Neural cell (in vitro differentiated cells): Measurements from ENCODE around the gene HOXC13. TPM values are rescaled to one million over a fixed set of nuclear protein-coding genes. Genes with fewer than 3 reads are reported as not detected.

ENCODE experiments used
- H2AFZ ChIP-seq: fragments of 200-600, 300-800 bp; sonication (generic), shearing (Covaris generic); 2 replicates; pipeline ENCODE4 v1.6.0; 2014; ENCODE audit warnings: low read depth, mild to moderate bottlenecking, antibody characterized with exemption, low read length, moderate library complexity
- H3F3A ChIP-seq: fragments of 200-600 bp; shearing (Covaris generic); 2 replicates; pipeline ENCODE4 v1.6.1; 2016; ENCODE audit warnings: mild to moderate bottlenecking, moderate library complexity, mixed read lengths, antibody characterized with exemption, low read length; ENCODE audit not compliant: insufficient read depth, poor library complexity, severe bottlenecking
- H3K27ac ChIP-seq: fragments of 200-600, 300-800 bp; sonication (generic), shearing (Covaris generic); 2 replicates; pipeline ENCODE4 v1.5.1; 2014; ENCODE audit warnings: mild to moderate bottlenecking, low read length, moderate library complexity
- H3K27me3 ChIP-seq: fragments of 300-800, 200-600 bp; sonication (generic), shearing (Covaris generic); 2 replicates; pipeline ENCODE4 v1.6.0; 2014; ENCODE audit warnings: mild to moderate bottlenecking, low read depth, low read length, moderate library complexity; ENCODE audit not compliant: insufficient read depth
- H3K36me3 ChIP-seq: fragments of 300-800, 200-600 bp; sonication (generic), shearing (Covaris generic); 2 replicates; pipeline ENCODE4 v1.5.1; 2014; ENCODE audit warnings: mild to moderate bottlenecking, antibody characterized with exemption, low read length, moderate library complexity; ENCODE audit not compliant: insufficient read depth
- H3K4me2 ChIP-seq: fragments of 300-800, 200-600 bp; sonication (generic), shearing (Covaris generic); 2 replicates; pipeline ENCODE4 v1.6.0; 2014; ENCODE audit warnings: mild to moderate bottlenecking, low read length
- H3K4me3 ChIP-seq: fragments of 300-800, 200-600 bp; sonication (generic), shearing (Covaris generic); 2 replicates; pipeline ENCODE4 v1.5.1; 2014; ENCODE audit warnings: mild to moderate bottlenecking, low read length, moderate library complexity
- H3K79me2 ChIP-seq: fragments of 200-600 bp; shearing (Covaris generic); replicated peaks from 2 replicates; pipeline ENCODE4 v1.6.0; 2014; ENCODE audit warnings: mild to moderate bottlenecking, low read length, moderate library complexity; ENCODE audit not compliant: insufficient read depth
- H3K9ac ChIP-seq: fragments of 300-800, 200-600 bp; sonication (generic), shearing (Covaris generic); 2 replicates; pipeline ENCODE4 v1.6.1; 2016; ENCODE audit warnings: mild to moderate bottlenecking, low read length, mixed read lengths
- H3K9me2 ChIP-seq: fragments of 200-600 bp; shearing (Covaris generic); 2 replicates; pipeline ENCODE4 v1.6.1; 2016; ENCODE audit warnings: mild to moderate bottlenecking, low read length, mixed read lengths; ENCODE audit not compliant: insufficient read depth
- H3K9me3 ChIP-seq: fragments of 200-600, 300-800 bp; sonication (generic), shearing (Covaris generic); 2 replicates; pipeline ENCODE4 v1.6.1; 2016; ENCODE audit warnings: mild to moderate bottlenecking, mixed run types, low read length, moderate library complexity, mixed read lengths
- H4K20me1 ChIP-seq: fragments of 200-600 bp; shearing (Covaris generic); 2 replicates; pipeline ENCODE4 v1.6.1; 2016; ENCODE audit warnings: mild to moderate bottlenecking, mixed run types; ENCODE audit not compliant: insufficient read depth
- CTCF ChIP-seq: fragments of 450-650 bp; IDR thresholded peaks from 2 replicates; pipeline ENCODE4 v1.5.1; 2014; ENCODE audit warnings: antibody characterized with exemption, mild to moderate bottlenecking, moderate library complexity; ENCODE audit not compliant: poor library complexity, severe bottlenecking
- EP300 ChIP-seq: fragments of 450-650 bp; conservative IDR thresholded peaks from 2 replicates; pipeline ENCODE4 v1.6.1; 2014; ENCODE audit warnings: antibody characterized with exemption, mild to moderate bottlenecking, moderate library complexity; ENCODE audit not compliant: poor library complexity, severe bottlenecking
- EZH2 ChIP-seq: fragments of 200-600, 300-800 bp; shearing (Covaris generic), sonication (generic); IDR thresholded peaks from 2 replicates; pipeline ENCODE4 v1.6.1; 2014; ENCODE audit warnings: antibody characterized with exemption, low read length, borderline replicate concordance, mild to moderate bottlenecking; ENCODE audit not compliant: insufficient read depth, poor library complexity, severe bottlenecking
- MXI1 ChIP-seq: fragments of 450-650 bp; conservative IDR thresholded peaks from 2 replicates; pipeline ENCODE4 v1.6.1; 2014; ENCODE audit warnings: antibody characterized with exemption, mild to moderate bottlenecking; ENCODE audit not compliant: poor library complexity, severe bottlenecking
- POLR2AphosphoS5 ChIP-seq: IDR thresholded peaks from 2 replicates; pipeline ENCODE4 v1.6.1; 2012
- RAD21 ChIP-seq: fragments of 450-650 bp; conservative IDR thresholded peaks from 2 replicates; pipeline ENCODE4 v1.6.1; 2014; ENCODE audit warnings: antibody characterized with exemption, mild to moderate bottlenecking, moderate library complexity
- REST ChIP-seq: IDR thresholded peaks from 2 replicates; pipeline ENCODE4 v1.6.1; 2012; ENCODE audit warnings: borderline replicate concordance
- SMC3 ChIP-seq: fragments of 450-650 bp; conservative IDR thresholded peaks from 2 replicates; pipeline ENCODE4 v1.6.1; 2014; ENCODE audit warnings: antibody characterized with exemption, mild to moderate bottlenecking, moderate library complexity; ENCODE audit not compliant: poor library complexity
- TAF1 ChIP-seq: IDR thresholded peaks from 2 replicates; pipeline ENCODE4 v1.6.1; 2012; ENCODE audit warnings: low read depth
- polyA plus RNA-seq: library from polyadenylated mRNA; depleted of rRNA; stranded (reverse); fragments of >200 nt; gene quantifications from 2 replicates; pipeline ENCODE4 v1.2.3, GENCODE V29; 2014

Gene HOXC13
- polyA plus RNA-seq, 1 donor from 2014 or later = not detected

- H3F3A ChIP-seq = no peaks in the 10 kb centered on the region
- no peaks in the 10 kb centered on the region for H3K9me2 ChIP-seq
- no peaks in the 10 kb centered on the region for H4K20me1 ChIP-seq
- no peaks in the 10 kb centered on the region for H3K79me2 ChIP-seq
- H3K4me2 ChIP-seq = no peak overlapping the region
- H3K36me3 ChIP-seq = no peaks in the 10 kb centered on the region
- H3K9ac ChIP-seq = no peak overlapping the region
- H2AFZ ChIP-seq = no peak overlapping the region
- no peaks in the 10 kb centered on the region for H3K9me3 ChIP-seq
- no peak overlapping the region for H3K27ac ChIP-seq
- H3K27me3 ChIP-seq = peaks cover 100% of the 10 kb centered on the region
- TF ChIP-seq EP300 = no peak
- TF ChIP-seq EZH2 = no peak
- no peak for TF ChIP-seq POLR2AphosphoS5
- no peak for TF ChIP-seq SMC3
- no peak for TF ChIP-seq REST
- no peak for TF ChIP-seq CTCF
- TF ChIP-seq MXI1 = no peak
- TF ChIP-seq RAD21 = no peak
- no peak for TF ChIP-seq TAF1
- no peak overlapping the region for H3K4me3 ChIP-seq
Observed at GRCh38 chr12:53948650-53949593, 10.3 kb downstream of the HOXC13 start.

GRCh38 chr12:53949631-53950436 lies 11.2 kb downstream of the HOXC13 start:
- Histone ChIP-seq H3K9ac (no peak overlapping the region), H3F3A (no peaks in the 10 kb centered on the region), H3K9me3 (no peaks in the 10 kb centered on the region), H3K27ac (no peak overlapping the region), H3K36me3 (no peaks in the 10 kb centered on the region), H3K27me3 (peaks cover 100% of the 10 kb centered on the region), H2AFZ (no peak overlapping the region), H3K4me3 (no peak overlapping the region), H3K4me2 (no peak overlapping the region), H3K79me2 (no peaks in the 10 kb centered on the region), H4K20me1 (no peaks in the 10 kb centered on the region), H3K9me2 (no peaks in the 10 kb centered on the region)
- TF ChIP-seq TAF1 (no peak), POLR2AphosphoS5 (no peak), RAD21 (no peak), EZH2 (no peak), SMC3 (no peak), REST (no peak), MXI1 (no peak), CTCF (no peak), EP300 (no peak)
